Measurements from ENCODE around the gene DEAF1. TPM values are rescaled to one million over a fixed set of nuclear protein-coding genes. Genes with fewer than 3 reads are reported as not detected.
"Not testable (repeated sequence)": the region's sequence is repeated elsewhere in the genome, so short reads cannot be mapped to it uniquely, and the experiment has no call there.

Gene DEAF1, protein sequence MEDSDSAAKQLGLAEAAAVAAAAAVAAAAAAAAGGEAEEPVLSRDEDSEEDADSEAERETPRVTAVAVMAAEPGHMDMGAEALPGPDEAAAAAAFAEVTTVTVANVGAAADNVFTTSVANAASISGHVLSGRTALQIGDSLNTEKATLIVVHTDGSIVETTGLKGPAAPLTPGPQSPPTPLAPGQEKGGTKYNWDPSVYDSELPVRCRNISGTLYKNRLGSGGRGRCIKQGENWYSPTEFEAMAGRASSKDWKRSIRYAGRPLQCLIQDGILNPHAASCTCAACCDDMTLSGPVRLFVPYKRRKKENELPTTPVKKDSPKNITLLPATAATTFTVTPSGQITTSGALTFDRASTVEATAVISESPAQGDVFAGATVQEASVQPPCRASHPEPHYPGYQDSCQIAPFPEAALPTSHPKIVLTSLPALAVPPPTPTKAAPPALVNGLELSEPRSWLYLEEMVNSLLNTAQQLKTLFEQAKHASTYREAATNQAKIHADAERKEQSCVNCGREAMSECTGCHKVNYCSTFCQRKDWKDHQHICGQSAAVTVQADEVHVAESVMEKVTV
- 10 to 100 TPM; 36.3 to 55.9 (median 46.3) TPM for polyA plus RNA-seq (ENCODE audit: insufficient read length in 4 of 4)

DNA sequence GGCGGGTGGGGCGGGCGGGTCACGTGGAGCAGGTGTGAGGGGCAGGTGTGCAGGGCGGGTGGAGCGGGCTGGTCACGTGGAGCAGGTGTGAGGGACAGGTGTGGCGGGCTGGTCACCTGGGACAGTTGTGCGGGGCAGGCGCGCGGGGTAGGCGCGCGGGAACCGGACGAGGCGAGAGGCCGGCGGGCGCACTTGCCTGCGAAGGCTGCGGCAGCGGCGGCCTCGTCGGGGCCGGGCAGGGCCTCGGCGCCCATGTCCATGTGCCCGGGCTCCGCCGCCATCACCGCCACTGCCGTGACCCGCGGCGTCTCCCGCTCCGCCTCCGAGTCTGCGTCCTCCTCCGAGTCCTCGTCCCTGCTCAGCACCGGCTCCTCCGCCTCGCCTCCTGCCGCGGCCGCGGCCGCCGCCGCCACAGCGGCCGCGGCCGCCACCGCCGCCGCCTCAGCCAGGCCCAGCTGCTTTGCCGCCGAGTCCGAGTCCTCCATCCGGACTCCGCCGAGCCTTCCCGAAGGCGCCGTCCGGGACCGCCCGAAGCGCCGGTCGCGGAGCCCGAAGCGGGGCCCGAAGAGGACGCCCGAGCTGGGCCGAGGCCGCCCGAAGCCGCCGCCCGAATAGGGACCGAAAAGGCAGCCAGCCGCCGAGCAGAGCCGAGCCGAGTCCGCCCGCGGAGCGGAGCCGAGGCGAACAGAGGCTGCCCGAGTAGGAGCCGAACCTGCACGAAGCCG lies at the start of gene DEAF1:
DEAF1 (minus strand) TSS at position 660 of the 725 bp plus-strand sequence; CDS start at position 485, 175 bp downstream.
- DNase-seq (ENCODE audit: low read depth in 4 of 4, low spot score in 3 of 4), result peak; percentile 95 to 96 (median 95)

DNA sequence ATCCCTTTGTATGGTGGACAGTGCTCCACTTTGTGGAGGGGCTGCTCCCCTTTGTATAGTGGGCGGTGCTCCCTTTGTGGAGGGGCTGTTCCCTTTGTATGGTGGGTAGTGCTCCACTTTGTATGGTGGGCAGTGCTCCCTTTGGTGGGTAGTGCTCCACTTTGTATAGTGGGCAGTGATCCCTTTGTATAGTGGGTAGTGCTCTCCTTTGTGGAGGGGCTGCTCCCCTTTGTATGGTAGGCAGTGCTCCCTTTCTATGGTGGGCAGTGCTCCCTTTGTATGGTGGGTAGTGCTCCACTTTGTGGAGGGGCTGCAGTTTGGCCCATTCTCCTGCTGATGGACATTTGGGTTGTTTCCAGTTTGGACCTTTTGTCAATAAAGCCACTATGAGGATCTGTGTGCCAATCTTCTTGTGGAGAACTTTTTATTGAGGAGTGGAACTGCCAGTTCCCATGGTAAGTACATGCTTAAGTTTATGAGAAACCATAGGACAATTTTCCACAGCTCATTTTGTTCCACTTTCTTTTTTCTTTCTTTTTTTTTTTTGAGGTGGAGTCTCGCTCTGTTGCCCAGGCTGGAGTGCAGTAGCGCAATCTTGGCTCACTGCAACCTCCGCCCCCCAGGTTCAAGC lies 47.7 kb upstream of the DEAF1 start:
- DNase-seq (ENCODE audit: low read depth in 4 of 4, low spot score in 3 of 4), result no peak

DNA sequence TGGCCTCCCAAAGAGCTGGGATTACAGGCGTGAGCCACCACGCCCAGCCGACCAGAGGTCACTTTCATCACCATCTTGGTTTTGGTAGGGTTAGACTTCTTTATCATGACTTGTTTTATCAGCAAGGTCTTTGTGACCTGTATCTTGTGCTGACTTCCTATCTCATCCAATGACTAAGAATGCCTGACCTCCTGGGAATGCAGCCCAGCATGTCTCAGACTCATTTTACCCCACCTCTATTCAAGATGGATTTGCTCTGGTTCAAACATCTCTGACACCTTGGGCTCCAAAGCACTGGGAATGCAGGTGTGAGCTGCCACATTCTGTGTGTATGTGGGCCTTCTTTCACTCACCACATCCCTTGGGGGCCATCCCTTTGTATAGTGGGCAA lies 47.1 kb upstream of the DEAF1 start:
- DNase-seq (ENCODE audit: low read depth in 4 of 4, low spot score in 3 of 4), result no peak

DNA sequence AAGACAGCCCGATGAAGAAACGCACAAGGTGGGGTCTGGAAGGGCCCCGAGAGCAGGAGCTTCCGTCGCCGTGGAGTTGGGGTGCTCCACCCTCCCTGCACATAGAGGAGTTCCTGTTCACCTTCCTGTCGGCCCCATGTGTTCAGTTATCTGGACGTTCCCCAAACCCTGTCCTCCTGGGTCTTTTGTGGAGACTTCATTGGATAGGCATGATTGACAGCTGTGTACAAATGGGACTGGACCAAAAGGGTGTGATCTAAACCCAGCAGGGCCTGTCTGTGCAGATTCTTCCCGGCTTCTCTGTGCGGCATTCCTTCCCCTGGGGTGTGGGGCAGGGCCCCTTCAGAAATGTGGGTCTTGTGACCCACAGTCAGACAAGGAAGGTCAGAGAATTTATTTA lies 42.9 kb upstream of the DEAF1 start:
- not testable (repeated sequence) for DNase-seq (ENCODE audit: low read depth in 4 of 4, low spot score in 3 of 4)

DNA sequence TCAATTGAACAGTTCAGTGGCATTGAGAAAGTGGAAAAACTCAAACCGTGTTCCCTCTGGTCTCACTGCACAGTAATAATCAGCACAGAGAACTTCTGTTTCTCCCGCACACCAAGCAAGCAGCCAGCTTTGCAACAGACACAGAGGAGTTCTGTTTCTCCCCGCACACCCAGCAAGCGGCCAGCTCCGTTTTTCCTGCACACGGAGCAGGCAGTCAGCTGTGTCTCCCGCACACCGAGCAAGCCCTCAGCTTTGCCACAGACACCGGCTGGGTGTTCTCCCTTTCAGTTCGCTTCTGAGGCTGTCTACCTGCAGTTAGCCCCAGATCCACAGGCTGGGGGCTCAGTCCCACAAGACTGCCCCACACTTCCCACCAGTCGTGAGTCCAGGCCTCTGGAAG lies 42.3 kb upstream of the DEAF1 start:
- no peak for DNase-seq (ENCODE audit: low read depth in 4 of 4, low spot score in 3 of 4)

DNA sequence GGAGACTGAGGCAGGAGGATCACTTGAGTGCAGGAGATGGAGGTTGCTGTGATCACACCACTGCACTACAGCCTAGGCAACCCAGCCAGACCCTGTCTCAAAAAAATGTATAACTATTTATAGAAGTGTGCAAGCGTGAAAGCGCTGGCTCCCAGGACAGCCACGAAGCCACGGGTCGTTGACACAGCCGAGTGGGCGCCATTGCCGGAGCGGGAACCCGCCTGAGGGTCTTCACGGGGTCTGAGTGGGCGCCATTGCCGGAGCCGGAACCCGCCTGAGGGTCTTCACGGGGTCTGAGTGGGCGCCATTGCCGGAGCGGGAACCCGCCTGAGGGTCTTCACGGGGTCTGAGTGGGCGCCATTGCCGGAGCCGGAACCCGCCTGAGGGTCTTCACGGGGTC lies 39.5 kb upstream of the DEAF1 start:
- not testable (repeated sequence) for DNase-seq (ENCODE audit: low read depth in 4 of 4, low spot score in 3 of 4)

DNA sequence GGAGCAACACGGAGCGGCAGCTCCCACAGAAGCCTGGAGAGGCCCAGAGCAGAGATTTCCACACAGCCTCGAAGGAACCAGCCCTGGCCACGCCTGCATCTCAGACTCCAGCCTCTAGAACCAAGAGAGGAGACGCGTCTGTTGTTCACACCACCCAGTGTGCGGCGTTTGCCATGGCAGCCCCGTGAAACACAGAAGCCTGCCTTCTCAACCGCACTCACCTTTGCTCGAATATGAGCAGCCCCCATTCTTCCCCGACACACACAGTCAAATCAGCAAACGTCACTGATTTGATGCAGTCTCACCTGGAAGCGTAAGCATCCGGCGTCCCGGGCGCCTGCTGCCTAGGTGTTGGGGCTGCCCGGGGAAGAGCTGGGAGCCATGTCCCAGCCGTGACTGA lies 38.0 kb upstream of the DEAF1 start:
- DNase-seq (ENCODE audit: low read depth in 4 of 4, low spot score in 3 of 4), result no peak

DNA sequence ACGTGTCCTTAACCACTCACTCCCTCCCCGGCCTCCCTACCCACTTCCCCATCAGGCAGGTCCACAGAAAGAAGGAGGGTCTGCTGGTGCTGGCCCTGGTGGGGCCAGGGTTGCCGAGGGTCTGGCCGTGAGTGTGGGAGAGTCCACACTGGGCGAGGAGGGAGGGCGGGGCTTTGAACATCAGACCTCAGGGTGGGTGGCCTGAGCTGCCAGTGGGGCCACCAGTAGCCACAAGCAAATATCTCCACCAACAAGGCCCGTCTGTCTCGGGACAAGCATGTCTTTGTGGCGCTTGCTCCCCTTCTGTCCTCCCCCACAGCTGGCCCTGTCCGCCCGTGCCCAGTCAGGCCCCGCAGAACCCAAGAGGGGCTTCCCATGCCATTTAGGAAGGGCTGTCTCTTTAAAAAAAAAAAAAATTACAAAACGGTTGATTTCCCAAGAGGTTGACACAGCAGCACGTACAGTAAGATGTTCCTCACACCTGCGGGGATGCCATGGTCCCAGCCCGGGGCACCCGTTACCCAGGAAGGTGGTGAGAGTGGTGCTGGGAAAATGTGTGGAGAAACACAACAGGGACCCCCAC lies 34.6 kb upstream of the DEAF1 start:
- DNase-seq (ENCODE audit: low read depth in 4 of 4, low spot score in 3 of 4), result no peak

DNA sequence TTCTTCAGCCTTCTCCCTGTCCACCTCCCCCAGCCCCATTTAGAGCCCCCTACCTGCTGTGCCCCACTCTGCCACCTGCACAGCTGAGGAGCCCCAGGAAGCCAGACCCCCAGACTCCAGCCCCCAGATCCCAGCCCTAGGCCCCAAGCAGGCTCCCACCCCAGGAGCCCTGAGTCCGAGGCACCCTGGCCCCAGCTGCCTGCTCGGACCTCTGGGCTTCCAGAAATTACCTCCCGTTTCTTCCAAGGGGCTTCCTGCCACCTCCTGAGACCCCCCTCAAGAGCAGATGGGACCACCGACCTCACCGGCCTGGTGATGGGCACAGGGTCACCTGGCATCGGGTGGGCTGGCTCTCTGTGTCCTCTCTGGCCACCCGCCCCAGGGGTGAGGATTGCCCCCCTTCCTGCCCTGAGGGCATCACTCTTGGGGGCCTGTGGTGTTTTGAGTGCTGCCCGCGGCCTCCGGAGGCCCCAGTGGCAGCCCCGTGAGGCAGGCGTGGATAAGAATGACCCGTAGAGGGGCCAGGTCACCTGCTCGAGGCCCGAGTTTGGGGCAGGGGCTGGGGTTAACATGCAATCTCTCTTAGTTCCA lies 34.0 kb upstream of the DEAF1 start:
- no peak for DNase-seq (ENCODE audit: low read depth in 4 of 4, low spot score in 3 of 4)

DNA sequence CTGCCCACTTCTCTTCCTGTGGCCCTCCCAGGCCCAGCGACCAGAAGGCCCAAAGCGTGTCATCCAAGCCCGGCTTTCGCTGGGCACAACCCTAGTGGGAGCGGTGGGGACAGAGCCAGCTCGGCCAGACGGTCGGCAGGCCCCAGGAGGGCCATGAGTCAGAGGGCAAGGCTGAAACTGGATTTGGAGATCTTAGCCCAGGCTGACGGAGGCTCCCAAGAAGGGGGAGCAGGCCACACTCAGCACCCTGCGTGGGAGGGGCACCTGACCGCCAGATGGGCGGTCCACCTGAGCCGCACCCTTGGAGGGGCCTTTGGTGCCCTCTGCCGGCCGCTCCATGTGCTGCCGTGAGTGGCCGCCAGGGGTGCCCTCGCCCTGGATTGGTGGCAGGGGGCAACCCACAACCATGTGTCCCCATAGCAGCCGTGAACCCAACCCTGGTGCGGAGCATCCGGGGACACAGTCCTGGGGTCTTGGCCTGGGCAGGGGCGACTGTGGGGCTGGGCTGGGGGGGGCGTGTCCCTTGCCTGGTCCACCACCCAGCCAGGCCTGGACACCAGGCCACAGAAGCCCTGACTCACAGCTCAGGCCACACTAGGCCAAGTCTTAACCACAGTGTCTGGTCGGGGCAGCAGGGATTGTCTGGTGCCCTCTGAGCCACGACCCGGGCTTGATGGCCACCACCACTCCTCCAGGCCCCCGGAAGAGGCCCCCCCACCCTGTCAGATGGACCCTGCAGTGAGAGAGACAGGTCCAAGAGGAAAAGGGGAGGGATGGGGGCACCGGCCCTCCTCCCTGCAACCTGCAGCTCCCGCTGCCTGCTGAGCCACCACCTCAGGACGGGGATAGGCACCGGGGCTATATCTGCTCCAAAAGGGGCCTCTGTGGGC lies 33.1 kb upstream of the DEAF1 start:
- peak in 1 of 4 donors; percentile 74 for DNase-seq (ENCODE audit: low read depth in 4 of 4, low spot score in 3 of 4)

DNA sequence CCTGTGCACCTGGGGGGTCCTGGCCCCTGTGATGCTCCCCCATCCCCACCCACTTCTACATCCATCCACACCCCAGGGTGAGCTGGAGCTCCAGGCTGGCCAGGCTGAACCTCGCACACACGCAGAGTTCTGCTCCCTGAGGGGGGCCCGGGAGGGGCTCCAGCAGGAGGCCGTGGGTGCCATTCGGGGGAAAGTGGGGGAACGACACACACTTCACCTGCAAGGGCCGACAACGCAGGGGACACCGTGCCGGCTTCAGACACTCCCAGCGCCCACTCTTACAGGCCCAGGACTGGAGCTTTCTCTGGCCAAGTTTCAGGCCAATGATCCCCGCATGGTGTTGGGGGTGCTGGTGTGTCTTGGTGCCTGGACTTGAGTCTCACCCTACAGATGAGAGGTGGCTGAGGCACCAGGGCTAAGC lies 32.3 kb upstream of the DEAF1 start:
- no peak for DNase-seq (ENCODE audit: low read depth in 4 of 4, low spot score in 3 of 4)

DNA sequence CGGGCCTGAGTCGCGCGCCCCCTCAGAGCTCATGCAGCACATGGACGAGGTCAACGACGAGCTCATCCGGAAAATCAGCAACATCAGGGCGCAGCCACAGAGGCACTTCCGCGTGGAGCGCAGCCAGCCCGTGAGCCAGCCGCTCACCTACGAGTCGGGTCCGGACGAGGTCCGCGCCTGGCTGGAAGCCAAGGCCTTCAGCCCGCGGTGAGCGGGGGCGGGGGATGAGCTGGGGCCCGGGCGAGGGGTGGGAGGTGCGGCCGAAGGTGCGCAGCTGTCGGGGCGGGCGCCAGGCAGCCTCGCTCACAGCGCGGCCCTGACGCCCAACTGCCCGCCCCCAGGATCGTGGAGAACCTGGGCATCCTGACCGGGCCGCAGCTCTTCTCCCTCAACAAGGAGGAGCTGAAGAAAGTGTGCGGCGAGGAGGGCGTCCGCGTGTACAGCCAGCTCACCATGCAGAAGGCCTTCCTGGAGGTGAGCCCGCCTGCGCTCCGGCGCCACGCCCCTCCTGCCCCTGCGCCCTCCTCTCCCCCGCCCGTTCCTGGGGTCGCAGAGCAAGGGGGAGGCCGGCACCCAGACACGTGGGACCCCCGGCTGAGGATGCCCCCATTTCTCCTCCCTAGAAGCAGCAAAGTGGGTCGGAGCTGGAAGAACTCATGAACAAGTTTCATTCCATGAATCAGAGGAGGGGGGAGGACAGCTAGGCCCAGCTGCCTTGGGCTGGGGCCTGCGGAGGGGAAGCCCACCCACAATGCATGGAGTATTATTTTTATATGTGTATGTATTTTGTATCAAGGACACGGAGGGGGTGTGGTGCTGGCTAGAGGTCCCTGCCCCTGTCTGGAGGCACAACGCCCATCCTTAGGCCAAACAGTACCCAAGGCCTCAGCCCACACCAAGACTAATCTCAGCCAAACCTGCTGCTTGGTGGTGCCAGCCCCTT lies 31.5 kb upstream of the DEAF1 start:
- DNase-seq (ENCODE audit: low read depth in 4 of 4, low spot score in 3 of 4), result no peak

DNA sequence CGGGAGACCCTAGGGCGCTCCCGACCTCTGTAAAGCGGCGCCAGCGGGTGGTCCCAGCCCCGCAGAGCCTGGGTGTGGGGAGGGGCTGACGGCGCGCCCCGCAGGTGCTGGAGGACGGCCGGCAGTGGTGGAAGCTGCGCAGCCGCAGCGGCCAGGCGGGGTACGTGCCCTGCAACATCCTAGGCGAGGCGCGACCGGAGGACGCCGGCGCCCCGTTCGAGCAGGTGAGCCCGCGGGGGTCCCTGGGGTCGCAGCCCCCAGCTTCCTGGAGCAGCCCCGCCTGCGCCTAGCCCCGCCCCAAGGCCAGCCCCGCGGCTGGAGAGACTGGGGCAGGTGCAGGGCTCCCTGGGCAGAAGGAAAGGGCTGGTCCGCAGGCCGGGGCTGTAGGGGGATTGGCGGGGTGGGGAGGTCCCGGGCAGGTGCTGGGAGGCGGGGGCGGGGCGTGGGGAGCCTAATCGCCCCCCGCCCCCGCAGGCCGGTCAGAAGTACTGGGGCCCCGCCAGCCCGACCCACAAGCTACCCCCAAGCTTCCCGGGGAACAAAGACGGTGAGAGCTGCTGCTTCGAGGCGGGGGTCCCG lies 30.7 kb upstream of the DEAF1 start:
- no peak for DNase-seq (ENCODE audit: low read depth in 4 of 4, low spot score in 3 of 4)

DNA sequence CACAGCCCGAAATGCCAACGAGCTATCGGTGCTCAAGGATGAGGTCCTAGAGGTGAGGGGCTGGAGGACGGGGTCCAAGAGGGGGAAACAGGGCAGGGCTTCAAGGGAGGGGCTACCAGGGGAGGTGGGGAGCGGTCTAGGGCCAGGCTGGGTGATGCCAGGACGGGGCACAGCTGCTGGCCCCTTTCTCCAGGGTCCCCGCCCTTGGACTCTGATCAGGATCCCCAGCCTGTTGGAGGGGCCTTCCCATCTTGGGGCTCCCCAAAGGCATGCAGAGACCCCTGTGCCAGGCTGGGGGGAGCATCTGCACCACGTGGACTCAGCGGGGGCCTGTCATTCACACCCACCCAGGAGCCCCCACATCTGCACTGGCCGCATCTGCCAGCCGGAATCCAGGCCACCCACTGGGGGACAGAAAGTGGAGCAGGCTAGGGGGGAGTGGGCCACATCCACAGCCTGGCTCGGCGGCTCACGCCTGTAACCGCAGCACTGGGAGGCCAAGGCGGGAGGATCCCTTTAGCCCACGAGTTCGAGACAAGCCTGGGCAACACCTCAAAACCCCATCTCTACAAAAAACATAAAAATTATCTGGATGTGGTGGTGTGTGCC lies 29.9 kb upstream of the DEAF1 start:
- no peak for DNase-seq (ENCODE audit: low read depth in 4 of 4, low spot score in 3 of 4)

DNA sequence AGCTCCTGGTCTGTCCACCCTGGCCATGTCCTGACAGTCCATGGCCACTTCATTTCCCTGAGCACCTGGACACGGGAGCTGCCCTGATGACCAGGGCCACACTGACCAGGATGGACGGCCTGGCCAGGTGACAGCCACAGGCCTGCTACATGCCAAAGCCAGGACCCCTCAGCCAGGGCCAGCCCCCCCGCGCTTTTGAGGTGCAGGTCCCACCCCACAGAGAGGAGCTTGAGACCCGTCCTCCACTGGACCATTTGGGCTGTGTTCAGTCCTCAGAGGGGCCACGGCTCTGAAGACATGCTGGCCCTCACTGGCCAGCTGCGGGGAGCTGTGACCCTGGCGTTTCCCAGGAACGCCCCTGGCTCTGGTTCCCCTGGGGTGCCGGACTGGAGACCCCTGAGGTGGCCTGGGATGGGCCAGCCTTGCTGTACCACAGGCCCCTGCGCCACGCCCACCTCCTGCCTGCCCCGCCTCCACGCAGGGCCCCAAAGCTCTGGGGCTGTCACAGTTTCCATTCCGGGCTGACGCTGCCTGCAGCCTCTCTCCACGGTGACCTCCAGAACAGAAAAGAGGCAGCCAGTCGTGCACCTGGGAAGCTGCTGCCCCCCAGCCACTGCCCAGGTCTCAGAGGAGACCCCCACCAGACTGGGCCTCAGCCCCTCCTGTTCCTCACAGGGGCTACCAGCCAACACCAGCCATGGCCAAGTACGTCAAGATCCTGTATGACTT lies 29.2 kb upstream of the DEAF1 start:
- no peak for DNase-seq (ENCODE audit: low read depth in 4 of 4, low spot score in 3 of 4)

DNA sequence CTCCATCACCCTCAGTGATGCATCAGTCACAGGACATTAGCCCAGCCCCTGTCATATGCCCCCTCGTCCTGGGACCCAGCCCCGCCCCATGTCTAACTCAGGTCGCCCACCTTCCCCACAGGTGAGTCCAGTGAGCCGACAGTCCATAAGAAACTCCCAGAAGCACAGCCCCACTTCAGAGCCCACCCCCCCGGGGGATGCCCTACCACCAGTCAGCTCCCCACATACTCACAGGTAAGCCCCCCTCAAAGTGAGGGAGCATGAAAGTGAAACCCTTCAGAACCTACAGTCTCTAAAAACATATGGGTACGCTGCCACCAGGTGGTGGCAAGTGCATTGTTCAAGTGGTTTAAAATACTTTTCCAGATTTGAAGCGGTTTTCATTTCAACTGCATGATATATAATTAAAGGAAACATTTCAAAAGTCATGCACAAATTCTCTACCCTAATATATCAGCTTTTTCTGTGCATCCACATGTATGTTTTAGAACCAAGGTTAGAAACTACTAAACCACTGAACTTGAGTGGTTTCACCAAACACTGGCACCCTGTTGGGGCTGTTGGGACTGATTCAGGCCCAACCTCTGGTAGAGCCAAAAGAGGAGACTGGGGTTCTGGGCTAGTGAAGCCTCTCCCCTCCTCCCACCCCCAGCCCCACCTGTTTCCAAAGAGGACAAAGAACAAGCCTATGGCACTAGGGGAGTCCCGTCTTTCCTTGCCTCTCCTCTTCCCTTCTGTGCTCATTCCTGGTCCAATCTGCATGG lies 28.3 kb upstream of the DEAF1 start:
- DNase-seq (ENCODE audit: low read depth in 4 of 4, low spot score in 3 of 4), result no peak
